ENCODE results near the gene NCR2. TPM values are rescaled to one million over a fixed set of nuclear protein-coding genes. Genes with fewer than 3 reads are reported as not detected.
"Not testable (repeated sequence)": the region's sequence is repeated elsewhere in the genome, so short reads cannot be mapped to it uniquely, and the experiment has no call there.

NCR2 gene, protein sequence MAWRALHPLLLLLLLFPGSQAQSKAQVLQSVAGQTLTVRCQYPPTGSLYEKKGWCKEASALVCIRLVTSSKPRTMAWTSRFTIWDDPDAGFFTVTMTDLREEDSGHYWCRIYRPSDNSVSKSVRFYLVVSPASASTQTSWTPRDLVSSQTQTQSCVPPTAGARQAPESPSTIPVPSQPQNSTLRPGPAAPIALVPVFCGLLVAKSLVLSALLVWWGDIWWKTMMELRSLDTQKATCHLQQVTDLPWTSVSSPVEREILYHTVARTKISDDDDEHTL
- not detected for total RNA-seq

DNA sequence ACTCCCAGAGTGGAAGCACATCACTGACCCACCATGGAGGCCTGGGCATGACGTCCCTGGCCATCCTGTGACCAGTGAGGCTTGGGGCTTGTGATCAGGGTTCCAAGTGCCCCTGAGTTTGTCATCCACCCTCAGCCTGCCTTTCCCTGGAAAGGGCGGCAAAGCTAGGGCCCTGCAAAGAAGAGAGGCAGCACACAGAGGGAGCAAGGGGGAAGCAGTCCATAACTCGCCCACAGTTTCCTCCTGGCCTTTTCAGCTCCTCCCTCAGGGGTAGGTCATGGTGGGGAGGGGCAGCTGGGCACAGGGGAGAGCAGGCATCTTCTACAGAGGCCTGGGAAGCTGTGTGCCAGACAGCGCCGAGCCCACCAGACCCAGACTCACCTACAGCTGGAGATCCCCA lies at the start of gene NCR2:
NCR2 (plus strand) TSS at position 313 of the 400 bp plus-strand sequence. CDS start 269 bp downstream, outside the sequence.
- peaks cover 24% of the 10 kb centered on the region for H3K4me1 Mint-ChIP-seq (ENCODE audit: low read depth)
- no peak within 1 kb of the TSS for H3K27ac Mint-ChIP-seq
- CTCF ChIA-PET = interaction anchor here (2.4 kb wide), 1 partner anchor 33 kb away, joined by 9 read pairs; no protein-coding TSS in a partner anchor
- H3K9me3 Mint-ChIP-seq = no peaks in the 10 kb centered on the region
- H3K4me3 Mint-ChIP-seq = no peak within 1 kb of the TSS
- no peak for DNase-seq
- POLR2A ChIA-PET = interaction anchor here (1.1 kb wide), 1 partner anchor 10 kb away, joined by 3 read pairs; no protein-coding TSS in a partner anchor
- no peaks in the 10 kb centered on the region for H3K36me3 Mint-ChIP-seq
- intact Hi-C loops (cut with micrococcal nuclease) = no loop called here
- no peaks in the 10 kb centered on the region for H3K27me3 Mint-ChIP-seq

DNA sequence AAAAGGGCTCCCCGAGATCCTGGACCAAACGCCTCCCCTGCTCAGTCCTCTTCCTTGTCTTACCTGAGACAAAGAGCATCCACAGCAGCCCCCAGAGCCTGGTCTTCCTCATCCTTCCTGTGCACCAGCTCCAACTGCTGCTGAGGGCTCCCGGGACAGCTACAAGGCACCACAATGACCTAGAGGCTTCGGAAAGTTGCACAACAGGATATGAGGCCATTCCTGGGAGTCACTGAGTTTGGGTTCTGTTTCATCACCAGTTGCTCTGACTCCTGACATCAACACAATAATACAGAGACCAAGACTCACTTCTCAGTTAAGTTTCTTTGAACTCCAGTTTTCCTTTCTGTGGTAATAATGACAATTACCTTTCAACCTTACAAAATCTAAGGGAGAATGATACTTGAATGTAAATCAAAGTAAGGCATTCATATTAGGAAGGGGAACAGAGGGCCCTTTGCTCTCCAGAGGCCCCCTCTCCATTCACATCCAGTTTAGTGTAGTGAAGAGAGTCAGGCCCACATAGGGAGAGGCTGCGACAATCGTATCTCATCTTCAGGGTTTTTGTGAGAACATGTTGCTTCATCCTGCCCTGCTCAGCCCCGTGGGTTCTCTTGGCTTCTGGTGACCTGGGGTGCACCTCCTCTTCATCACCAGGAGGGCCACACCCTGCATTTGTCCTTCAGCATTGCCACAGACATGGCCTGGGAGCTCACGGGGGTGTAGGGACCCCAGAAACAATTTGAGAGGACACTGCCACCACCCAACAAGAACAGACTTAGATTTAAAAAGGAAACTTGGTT lies 48.7 kb upstream of the NCR2 start, which contains the start of gene TREM1:
TREM1 (minus strand) TSS at position 139 of the 803 bp plus-strand sequence; CDS start at position 112, 27 bp downstream.
- peak; percentile 23 for DNase-seq
- H3K36me3 Mint-ChIP-seq = no peaks in the 10 kb centered on the region
- H3K27me3 Mint-ChIP-seq = peaks cover 7% of the 10 kb centered on the region
- no peak within 1 kb of the TSS for H3K27ac Mint-ChIP-seq
- CTCF ChIA-PET = no interaction called here
- intact Hi-C loops (cut with micrococcal nuclease) = no loop called here
- no peak within 1 kb of the TSS for H3K4me3 Mint-ChIP-seq
- H3K9me3 Mint-ChIP-seq = no peaks in the 10 kb centered on the region
- peaks cover 15% of the 10 kb centered on the region for H3K4me1 Mint-ChIP-seq (ENCODE audit: low read depth)
- POLR2A ChIA-PET = no interaction called here

DNA sequence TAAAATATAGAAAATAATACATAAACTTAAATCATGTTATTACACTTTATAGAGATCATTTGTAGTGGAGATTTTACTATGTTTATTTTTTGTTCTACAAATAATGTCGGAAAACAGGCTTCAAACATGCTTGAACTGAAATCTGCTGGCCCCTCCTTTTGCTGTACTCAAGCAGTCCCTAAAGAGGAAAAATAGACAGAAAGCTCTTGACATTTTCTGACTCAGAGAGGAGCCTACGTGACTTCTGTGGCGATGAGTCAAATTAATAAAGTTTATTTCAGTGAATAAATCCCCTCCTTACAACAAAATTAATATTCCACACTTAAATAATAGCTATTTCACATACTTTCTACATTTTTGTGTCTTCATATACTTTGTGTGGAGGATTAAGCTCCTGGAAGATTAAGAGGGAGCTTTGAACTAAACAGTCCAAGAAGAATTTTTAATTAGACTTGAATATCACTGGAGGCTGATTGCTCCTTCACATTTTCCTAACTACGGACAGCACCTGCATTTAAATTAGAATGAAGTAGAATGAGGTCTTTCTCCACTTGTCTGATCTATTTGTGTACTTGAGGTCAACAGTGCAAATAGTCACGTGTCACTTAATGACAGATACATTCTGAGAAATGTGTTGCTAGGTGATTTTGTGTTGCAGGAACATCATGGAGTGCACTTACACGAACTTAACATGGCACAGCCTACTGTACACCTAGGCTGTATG lies 47.2 kb upstream of the NCR2 start:
- H3K9me3 Mint-ChIP-seq = no peaks in the 10 kb centered on the region
- H3K27me3 Mint-ChIP-seq = peaks cover 7% of the 10 kb centered on the region
- ChIA-PET CTCF (interaction anchor here (0.8 to 1.4 kb wide), 3 partner anchors 10 to 119 kb away, joined by 3 to 7 read pairs (median 4); no protein-coding TSS in a partner anchor), POLR2A (no interaction called here)
- no peak overlapping the region for H3K27ac Mint-ChIP-seq
- intact Hi-C loops (cut with micrococcal nuclease) = no loop called here
- no peaks in the 10 kb centered on the region for H3K36me3 Mint-ChIP-seq
- no peak for DNase-seq
- no peak overlapping the region for H3K4me3 Mint-ChIP-seq
- peaks cover 15% of the 10 kb centered on the region for H3K4me1 Mint-ChIP-seq (ENCODE audit: low read depth)

DNA sequence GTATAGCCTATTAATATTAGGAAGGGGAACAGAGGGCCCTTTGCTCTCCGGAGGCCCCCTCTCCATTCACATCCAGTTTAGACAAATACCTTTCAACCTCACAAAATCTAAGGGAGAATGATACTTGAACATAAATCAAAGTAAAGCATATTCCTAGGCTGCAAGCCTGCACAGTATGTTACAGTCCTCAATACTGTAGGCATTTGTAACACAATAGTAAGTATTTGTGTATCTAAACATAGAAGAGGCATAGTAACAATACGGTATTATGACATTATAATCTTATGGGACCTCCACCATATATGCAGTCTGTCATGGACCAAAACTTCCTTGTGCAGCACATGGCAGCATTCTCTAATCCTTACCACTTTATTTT lies 46.7 kb upstream of the NCR2 start:
- POLR2A ChIA-PET = no interaction called here
- CTCF ChIA-PET = interaction anchor here (1.4 kb wide), 1 partner anchor 18 kb away, joined by 7 read pairs; no protein-coding TSS in a partner anchor
- H3K36me3 Mint-ChIP-seq = no peaks in the 10 kb centered on the region
- no peak for DNase-seq
- peaks cover 15% of the 10 kb centered on the region for H3K4me1 Mint-ChIP-seq (ENCODE audit: low read depth)
- intact Hi-C loops (cut with micrococcal nuclease) = no loop called here
- H3K4me3 Mint-ChIP-seq = no peak overlapping the region
- H3K27ac Mint-ChIP-seq = no peak overlapping the region
- H3K9me3 Mint-ChIP-seq = no peaks in the 10 kb centered on the region
- peaks cover 7% of the 10 kb centered on the region for H3K27me3 Mint-ChIP-seq

DNA sequence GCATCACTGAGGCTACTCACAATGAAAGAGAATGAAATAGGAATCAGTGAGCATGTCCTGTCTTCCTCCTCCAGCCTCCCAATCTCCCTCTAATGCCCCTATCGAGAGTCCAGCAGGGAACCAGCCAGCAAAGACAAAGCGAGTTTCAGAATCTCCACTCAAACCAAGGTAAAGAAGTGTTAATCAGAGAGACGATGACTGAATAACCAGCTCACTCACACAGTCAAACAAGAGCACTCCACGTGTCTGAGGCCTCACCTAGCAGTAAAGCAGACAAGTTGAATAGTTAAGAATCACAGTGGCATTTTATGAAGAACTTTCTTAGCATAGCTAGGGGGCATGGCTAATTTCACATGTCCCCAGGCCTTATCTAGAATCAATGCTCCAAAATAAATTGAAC lies 45.6 kb upstream of the NCR2 start:
- no peaks in the 10 kb centered on the region for H3K9me3 Mint-ChIP-seq
- H3K27me3 Mint-ChIP-seq = peaks cover 6% of the 10 kb centered on the region
- CTCF ChIA-PET = interaction anchor here (0.7 to 1.1 kb wide), 2 partner anchors 11 to 28 kb away, joined by 3 read pairs; no protein-coding TSS in a partner anchor
- H3K4me1 Mint-ChIP-seq (ENCODE audit: low read depth) = peaks cover 13% of the 10 kb centered on the region
- no peaks in the 10 kb centered on the region for H3K36me3 Mint-ChIP-seq
- POLR2A ChIA-PET = no interaction called here
- H3K4me3 Mint-ChIP-seq = no peak overlapping the region
- intact Hi-C loops (cut with micrococcal nuclease) = no loop called here
- no peak overlapping the region for H3K27ac Mint-ChIP-seq
- DNase-seq = no peak

DNA sequence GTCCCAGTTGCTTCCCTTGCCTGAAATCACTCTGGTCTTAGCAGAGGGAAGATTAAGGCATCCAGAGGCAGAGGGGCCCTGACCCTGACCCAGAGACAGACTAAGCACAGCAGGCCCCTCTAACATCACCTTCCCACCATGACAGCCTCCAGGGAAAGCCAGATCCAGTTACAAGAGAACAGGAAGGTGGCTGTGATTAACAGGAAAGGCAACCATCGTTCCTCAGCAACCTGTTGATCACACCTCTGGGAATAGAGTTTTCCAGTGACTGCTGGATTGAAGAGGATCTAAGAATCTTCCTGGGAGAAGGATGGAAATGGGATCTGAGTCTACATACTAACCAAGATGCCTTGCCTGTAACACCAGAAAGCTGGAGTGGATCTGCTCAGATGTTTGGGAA lies 43.7 kb upstream of the NCR2 start:
- no peak for DNase-seq
- H3K27me3 Mint-ChIP-seq = peaks cover under 1% of the 10 kb centered on the region
- peaks cover 9% of the 10 kb centered on the region for H3K4me1 Mint-ChIP-seq (ENCODE audit: low read depth)
- CTCF ChIA-PET = no interaction called here
- H3K27ac Mint-ChIP-seq = no peak overlapping the region
- no peaks in the 10 kb centered on the region for H3K9me3 Mint-ChIP-seq
- H3K36me3 Mint-ChIP-seq = no peaks in the 10 kb centered on the region
- H3K4me3 Mint-ChIP-seq = no peak overlapping the region
- intact Hi-C loops (cut with micrococcal nuclease) = no loop called here
- POLR2A ChIA-PET = no interaction called here

DNA sequence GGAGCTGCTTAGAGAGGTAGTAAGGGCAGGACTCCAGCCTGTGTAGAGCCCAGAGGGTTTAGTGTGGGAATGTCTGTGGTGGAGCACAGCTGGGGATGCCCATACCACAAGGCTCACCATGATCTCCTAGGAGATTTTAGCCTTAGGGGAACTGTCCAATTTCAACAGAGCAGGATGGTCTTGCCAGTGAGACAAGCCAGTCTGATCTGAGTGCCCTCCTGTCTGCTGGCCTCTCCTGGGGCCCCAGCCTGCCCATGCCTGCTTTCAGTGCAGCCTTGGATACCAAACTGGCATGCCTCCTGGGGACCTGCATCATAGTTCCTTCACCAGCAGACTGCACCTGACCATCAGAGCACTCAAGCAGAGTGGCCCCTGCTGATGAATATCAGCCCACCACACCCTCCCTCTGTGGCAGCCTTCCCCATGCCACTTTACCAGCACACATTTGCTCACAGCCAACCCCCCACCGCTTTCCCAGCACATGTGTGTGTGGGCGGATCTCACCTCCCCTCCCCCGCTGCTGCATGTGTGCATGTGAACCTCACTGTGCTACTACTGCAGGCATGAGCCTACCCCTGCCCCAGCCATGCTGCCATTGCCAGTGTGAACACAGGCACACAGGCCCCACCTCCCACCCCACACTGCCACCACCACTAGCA lies 41.1 kb upstream of the NCR2 start:
- ChIA-PET POLR2A (no interaction called here), CTCF (no interaction called here)
- no peak overlapping the region for H3K4me3 Mint-ChIP-seq
- H3K9me3 Mint-ChIP-seq = peaks cover 6% of the 10 kb centered on the region
- H3K27me3 Mint-ChIP-seq = no peaks in the 10 kb centered on the region
- intact Hi-C loops (cut with micrococcal nuclease) = no loop called here
- no peak overlapping the region for H3K27ac Mint-ChIP-seq
- peaks cover 21% of the 10 kb centered on the region for H3K4me1 Mint-ChIP-seq (ENCODE audit: low read depth)
- peaks cover 3% of the 10 kb centered on the region for H3K36me3 Mint-ChIP-seq
- DNase-seq = peak; percentile 37

DNA sequence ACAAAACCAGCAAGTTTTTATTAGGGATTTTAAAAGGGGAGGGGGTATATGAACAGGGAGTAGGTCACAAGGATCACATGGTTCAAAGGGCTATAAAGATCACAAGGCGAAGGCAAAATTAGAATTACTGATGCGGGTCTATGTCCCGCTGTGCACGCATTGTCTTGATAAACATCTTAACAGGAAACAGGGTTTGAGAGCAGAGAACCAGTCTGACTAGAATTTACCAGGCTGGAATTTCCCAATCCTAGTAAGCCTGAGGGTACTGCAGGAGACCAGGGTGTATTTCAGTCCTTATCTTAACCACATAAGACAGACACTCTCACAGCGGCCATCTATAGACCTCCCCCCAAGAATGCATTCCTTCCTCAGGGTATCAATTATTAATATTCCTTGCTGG lies 38.2 kb upstream of the NCR2 start:
- POLR2A ChIA-PET, H3K36me3 Mint-ChIP-seq, H3K27ac Mint-ChIP-seq, DNase-seq, H3K27me3 Mint-ChIP-seq, H3K9me3 Mint-ChIP-seq, H3K4me3 Mint-ChIP-seq: not testable (repeated sequence)
- intact Hi-C loops (cut with micrococcal nuclease) = loop anchor here (5.0 kb wide), 1 partner anchor 95 kb away; the partner anchor contains the start of gene TREML2
- peaks cover 27% of the 10 kb centered on the region for H3K4me1 Mint-ChIP-seq (ENCODE audit: low read depth)
- CTCF ChIA-PET = interaction anchor here (2.2 kb wide), 1 partner anchor 10 kb away, joined by 13 read pairs; no protein-coding TSS in a partner anchor

DNA sequence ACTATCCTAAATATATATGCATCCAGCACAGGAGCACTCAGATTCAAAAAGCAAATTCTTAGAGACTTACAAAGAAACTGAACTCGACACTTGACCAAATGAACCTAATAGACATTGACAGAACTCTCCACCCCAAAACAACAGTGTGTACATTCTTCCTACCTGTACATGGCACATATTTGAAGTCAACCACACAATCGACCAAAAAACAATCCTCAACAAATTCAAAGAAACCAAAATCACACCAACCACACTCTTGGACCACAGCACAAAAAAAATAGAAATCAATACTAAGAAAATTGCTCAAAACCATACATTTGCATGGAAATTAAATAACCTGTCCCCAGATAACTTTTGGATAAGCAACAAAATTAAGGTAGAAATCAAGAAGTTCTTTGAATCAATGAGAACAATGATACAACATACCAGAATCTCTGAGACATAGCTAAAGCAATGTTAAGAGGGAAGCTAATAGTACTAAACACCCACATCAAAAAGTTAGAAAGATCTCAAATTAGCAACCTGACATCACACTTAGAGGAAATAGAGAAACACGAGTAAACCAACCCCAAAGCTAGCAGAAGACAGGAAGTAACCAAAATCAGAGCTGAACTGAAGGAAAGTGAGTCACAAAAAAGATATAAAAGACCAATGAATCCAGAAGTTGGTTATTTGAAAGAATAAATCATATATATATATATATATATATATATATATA lies 36.5 kb upstream of the NCR2 start:
- CTCF ChIA-PET = interaction anchor here (0.9 to 2.0 kb wide), 4 partner anchors 13 to 168 kb away, joined by 3 to 7 read pairs (median 4); no protein-coding TSS in a partner anchor
- no peak for DNase-seq
- H3K36me3 Mint-ChIP-seq = peaks cover 3% of the 10 kb centered on the region

DNA sequence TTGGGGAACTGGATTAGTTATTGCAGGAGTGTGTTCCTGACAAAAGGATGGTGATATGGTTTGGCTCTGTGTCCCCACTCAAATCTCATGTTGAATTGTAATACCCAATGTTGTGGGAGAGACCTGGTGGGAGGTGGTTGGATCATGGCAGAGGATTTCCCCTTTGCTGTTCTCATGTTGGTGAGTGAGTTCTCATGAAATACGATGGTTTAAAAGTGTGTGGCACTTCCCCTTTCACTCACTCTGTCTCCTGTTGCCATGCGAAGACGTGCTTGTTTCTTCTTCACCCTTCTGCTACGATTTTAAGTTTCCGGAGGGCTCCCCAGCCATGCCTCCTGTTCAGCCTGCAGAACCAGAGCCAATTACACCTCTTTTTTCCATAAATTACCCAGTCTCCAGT lies 32.8 kb upstream of the NCR2 start:
- Mint-ChIP-seq H3K4me3 (no peak overlapping the region), H3K27me3 (peaks cover 3% of the 10 kb centered on the region), H3K27ac (no peak overlapping the region), H3K4me1 (ENCODE audit: low read depth) (peaks cover 20% of the 10 kb centered on the region), H3K36me3 (no peaks in the 10 kb centered on the region), H3K9me3 (no peaks in the 10 kb centered on the region)
- POLR2A ChIA-PET = no interaction called here
- intact Hi-C loops (cut with micrococcal nuclease) = no loop called here
- DNase-seq = no peak
- CTCF ChIA-PET = no interaction called here

More for the DNA sequence above, 36.5 kb upstream of the NCR2 start:
- peak overlapping the region; percentile 15 for H3K27ac Mint-ChIP-seq
- peaks cover 27% of the 10 kb centered on the region for H3K4me1 Mint-ChIP-seq (ENCODE audit: low read depth)
- POLR2A ChIA-PET = no interaction called here
- no peak overlapping the region for H3K4me3 Mint-ChIP-seq
- peaks cover 6% of the 10 kb centered on the region for H3K9me3 Mint-ChIP-seq
- no peaks in the 10 kb centered on the region for H3K27me3 Mint-ChIP-seq
- intact Hi-C loops (cut with micrococcal nuclease) = loop anchor here (2.0 to 5.0 kb wide), 2 partner anchors 20 to 97 kb away; partner anchors contain the start of gene TREML2
